Natural killer cell (primary cell): ENCODE results near the gene PIK3C2G. TPM values are rescaled to one million over a fixed set of nuclear protein-coding genes. Genes with fewer than 3 reads are reported as not detected.

Experiments
- ATAC-seq, 3 donors: fragments of 150-1000 bp in 2 of 3; fragments of 200-7000 bp in 1 of 3; cut with Tn5 transposase; 1 replicate in 1 of 3; 2 replicates in 2 of 3; pipeline ENCODE4 v1.10.0; 2021; ENCODE audit warnings: mild to moderate bottlenecking in 2 of 3, moderate library complexity in 2 of 3
- DNase-seq, 2 donors: peaks; one replicate each; pipeline versions ENCODE4 v3.0.0 to v3.0.0-alpha.2; 2013 to 2021; ENCODE audit warnings: mixed read lengths in 1 of 2
- H3K27ac ChIP-seq: one replicate; pipeline ENCODE4 v1.5.1; 2013; ENCODE audit warnings: mild to moderate bottlenecking, low read length
- H3K27me3 ChIP-seq: one replicate; pipeline ENCODE4 v1.6.1; 2013; ENCODE audit warnings: low read length; ENCODE audit not compliant: control insufficient read depth, insufficient read depth
- H3K36me3 ChIP-seq: one replicate; pipeline ENCODE4 v1.6.1; 2013; ENCODE audit warnings: low read length; ENCODE audit not compliant: control insufficient read depth, insufficient read depth
- H3K4me1 ChIP-seq: one replicate; pipeline ENCODE4 v1.6.1; 2013; ENCODE audit warnings: low read length; ENCODE audit not compliant: control insufficient read depth, insufficient read depth
- H3K4me3 ChIP-seq: one replicate; pipeline ENCODE4 v1.5.1; 2013; ENCODE audit warnings: low read length
- H3K9me3 ChIP-seq: one replicate; pipeline ENCODE4 v1.6.1; 2013; ENCODE audit warnings: low read length; ENCODE audit not compliant: control insufficient read depth, insufficient read depth
- H3K27ac Mint-ChIP-seq, 2 donors: one replicate each; pipeline ENCODE4 v1.8.0; 2022; ENCODE audit warnings: mild to moderate bottlenecking in 2 of 2, mixed read lengths in 2 of 2, moderate library complexity in 1 of 2
- H3K27me3 Mint-ChIP-seq, 2 donors: one replicate each; pipeline ENCODE4 v1.8.0; 2022; ENCODE audit warnings: low read depth in 2 of 2, mixed read lengths in 2 of 2
- H3K36me3 Mint-ChIP-seq: one replicate; pipeline ENCODE4 v1.8.0; 2022; ENCODE audit warnings: mixed read lengths
- H3K4me1 Mint-ChIP-seq, 2 donors: one replicate each; pipeline ENCODE4 v1.8.0; 2022; ENCODE audit warnings: mixed read lengths in 2 of 2
- H3K4me3 Mint-ChIP-seq: one replicate; pipeline ENCODE4 v1.8.0; 2022; ENCODE audit warnings: mild to moderate bottlenecking, moderate library complexity, mixed read lengths
- H3K9me3 Mint-ChIP-seq, 2 donors: one replicate each; pipeline ENCODE4 v1.8.0; 2022; ENCODE audit warnings: mixed read lengths in 2 of 2
- CTCF ChIP-seq: fragments of 200-600 bp; IDR thresholded peaks from one replicate; pipeline ENCODE4 v1.8.0; 2022; ENCODE audit warnings: antibody characterized with exemption
- WGBS: methylation state at CpG from one replicate; pipeline ENCODE4 v1.1.7; 2013; ENCODE audit warnings: missing lambda C conversion rate; ENCODE audit not compliant: insufficient coverage; 5-methylcytosine and 5-hydroxymethylcytosine counted together
- intact Hi-C: fragments of 100-400 bp; cut with micrococcal nuclease; formaldehyde crosslinking; loops from one replicate; pipeline ENCODE4 v1.14.2; 2022
- total RNA-seq, 4 donors: library from RNA; stranded (reverse); fragments of 120-200 nt in 1 of 4; gene quantifications; one replicate each; pipeline versions ENCODE4 v1.2.3 to v1.2.4, GENCODE V29; 2013 to 2022

Gene PIK3C2G
- total RNA-seq, 3 donors from 2014 or later (not counting 1 experiment from before 2014, with no cell fraction given) = not detected

GRCh38 chr12:18389820-18390219, 128.5 kb downstream of the PIK3C2G start:
- Mint-ChIP-seq H3K9me3 (peaks cover 25 to 34% of the 10 kb centered on the region in 2 donors), H3K4me3 (no peak overlapping the region), H3K4me1 (no peaks in the 10 kb centered on the region), H3K36me3 (no peaks in the 10 kb centered on the region), H3K27ac (no peak overlapping the region), H3K27me3 (no peaks in the 10 kb centered on the region)
- Histone ChIP-seq H3K36me3 (no peaks in the 10 kb centered on the region), H3K27ac (no peak overlapping the region), H3K27me3 (no peaks in the 10 kb centered on the region), H3K4me3 (no peak overlapping the region), H3K4me1 (no peaks in the 10 kb centered on the region), H3K9me3 (no peaks in the 10 kb centered on the region)
- no CpG with 5 or more reads among the region's 4 CpGs for WGBS
- intact Hi-C loops = no loop called here
- no peak for DNase-seq
- no peak for ATAC-seq
- TF ChIP-seq CTCF = no peak

GRCh38 chr12:18391151-18391550, 129.8 kb downstream of the PIK3C2G start:
- no peak overlapping the region for H3K4me3 Mint-ChIP-seq
- TF ChIP-seq CTCF = no peak
- DNase-seq (no peak), ATAC-seq (no peak)
- H3K27ac ChIP-seq = no peak overlapping the region
- H3K4me3 ChIP-seq = no peak overlapping the region
- H3K27me3 ChIP-seq = no peaks in the 10 kb centered on the region
- peaks cover 23 to 32% of the 10 kb centered on the region in 2 donors for H3K9me3 Mint-ChIP-seq
- H3K4me1 ChIP-seq = no peaks in the 10 kb centered on the region
- 20% methylated on average over 1 of the region's 2 CpGs for WGBS
- no peaks in the 10 kb centered on the region for H3K4me1 Mint-ChIP-seq
- H3K27ac Mint-ChIP-seq = no peak overlapping the region
- no peaks in the 10 kb centered on the region for H3K9me3 ChIP-seq
- no peaks in the 10 kb centered on the region for H3K27me3 Mint-ChIP-seq
- no peaks in the 10 kb centered on the region for H3K36me3 Mint-ChIP-seq
- no peaks in the 10 kb centered on the region for H3K36me3 ChIP-seq
- intact Hi-C loops = no loop called here

- Mint-ChIP-seq H3K27me3 (no peaks in the 10 kb centered on the region), H3K36me3 (no peaks in the 10 kb centered on the region), H3K9me3 (peaks cover 7 to 17% of the 10 kb centered on the region in 2 donors), H3K27ac (no peak overlapping the region), H3K4me1 (no peaks in the 10 kb centered on the region), H3K4me3 (no peak overlapping the region)
- ATAC-seq = no peak
- H3K4me1 ChIP-seq = no peaks in the 10 kb centered on the region
- TF ChIP-seq CTCF = no peak
- intact Hi-C loops = no loop called here
- no peak overlapping the region for H3K27ac ChIP-seq
- no peaks in the 10 kb centered on the region for H3K36me3 ChIP-seq
- WGBS = no CpG with 5 or more reads among the region's 1 CpG
- H3K4me3 ChIP-seq = no peak overlapping the region
- no peaks in the 10 kb centered on the region for H3K9me3 ChIP-seq
- DNase-seq = no peak
- H3K27me3 ChIP-seq = no peaks in the 10 kb centered on the region
These were observed 133.4 kb downstream of the PIK3C2G start for GRCh38 chr12:18394742-18395141.

GRCh38 chr12:18400186-18400585, 138.9 kb downstream of the PIK3C2G start:
- WGBS = 80% methylated on average over 1 of the region's 1 CpG
- Mint-ChIP-seq H3K36me3 (no peaks in the 10 kb centered on the region), H3K9me3 (peaks cover 12 to 15% of the 10 kb centered on the region in 2 donors), H3K4me3 (no peak overlapping the region), H3K27me3 (no peaks in the 10 kb centered on the region), H3K4me1 (no peaks in the 10 kb centered on the region), H3K27ac (no peak overlapping the region)
- intact Hi-C loops = no loop called here
- no peaks in the 10 kb centered on the region for H3K27me3 ChIP-seq
- TF ChIP-seq CTCF = no peak
- DNase-seq = no peak
- H3K4me3 ChIP-seq = no peak overlapping the region
- no peaks in the 10 kb centered on the region for H3K36me3 ChIP-seq
- H3K27ac ChIP-seq = no peak overlapping the region
- no peaks in the 10 kb centered on the region for H3K4me1 ChIP-seq
- ATAC-seq = no peak
- H3K9me3 ChIP-seq = no peaks in the 10 kb centered on the region
